LNCaP clone FGC (cell line): ENCODE results near the gene NTNG2.

ENCODE experiments used
- DNase-seq: peaks from one replicate; pipeline ENCODE4 v3.0.0-alpha.2; 2011; ENCODE audit warnings: low read depth
- H3K4me3 ChIP-seq: 2 replicates; pipeline ENCODE4 v1.5.1; 2011; ENCODE audit warnings: mild to moderate bottlenecking, low read depth, low read length, control low read depth
- CTCF ChIP-seq: IDR thresholded peaks from 2 replicates; pipeline ENCODE4 v1.5.1; 2012; ENCODE audit warnings: mild to moderate bottlenecking; ENCODE audit not compliant: control insufficient read depth, insufficient read depth; ENCODE audit errors: extremely low read depth

Gene NTNG2

GRCh38 chr9:132146575-132146974 lies 15.3 kb upstream of the NTNG2 start:
- DNase-seq = no peak
- no peak for TF ChIP-seq CTCF
- H3K4me3 ChIP-seq = no peak overlapping the region

- DNase-seq = no peak
- no peak for TF ChIP-seq CTCF
- no peak overlapping the region for H3K4me3 ChIP-seq
Observed at GRCh38 chr9:132147331-132147730, 14.5 kb upstream of the NTNG2 start.

GRCh38 chr9:132147839-132148238 lies 14.0 kb upstream of the NTNG2 start:
- no peak for DNase-seq
- H3K4me3 ChIP-seq = no peak overlapping the region
- no peak for TF ChIP-seq CTCF

- no peak for TF ChIP-seq CTCF
- H3K4me3 ChIP-seq = no peak overlapping the region
- no peak for DNase-seq
Observed at GRCh38 chr9:132150256-132150655, 11.6 kb upstream of the NTNG2 start.

- TF ChIP-seq CTCF = no peak
- H3K4me3 ChIP-seq = no peak overlapping the region
- no peak for DNase-seq
Observed at GRCh38 chr9:132151118-132151517, 10.7 kb upstream of the NTNG2 start.

GRCh38 chr9:132152231-132152630 lies 9.6 kb upstream of the NTNG2 start:
- no peak for TF ChIP-seq CTCF
- no peak overlapping the region for H3K4me3 ChIP-seq
- no peak for DNase-seq

- DNase-seq = no peak
- no peak overlapping the region for H3K4me3 ChIP-seq
- no peak for TF ChIP-seq CTCF
Observed at GRCh38 chr9:132154863-132155567, 6.8 kb upstream of the NTNG2 start.
